Activated CD8-positive, alpha-beta T cell treated with anti-CD3 and anti-CD28 coated beads, Interleukin-2, amount 10 ng/mL, durations not matched to agents 7 days and 5 days (primary cell): ENCODE data around the gene HSPB3. TPM values are rescaled to one million over a fixed set of nuclear protein-coding genes. Genes with fewer than 3 reads are reported as not detected.
"Not testable (repeated sequence)": the region's sequence is repeated elsewhere in the genome, so short reads cannot be mapped to it uniquely, and the experiment has no call there.

Source experiments
- ATAC-seq: fragments of 150-1000 bp; cut with Tn5 transposase; one replicate; pipeline ENCODE4 v1.10.0; 2021; ENCODE audit warnings: moderate library complexity
- CTCF ChIA-PET: fragments of 350-600 bp; sonication (Branson Sonifier 250); formaldehyde crosslinking; loops from one replicate; lab custom pipeline; 2021; ENCODE audit warnings: antibody characterized with exemption; lab: Charles Lee
- POLR2A ChIA-PET: fragments of 350-600 bp; sonication (Branson Sonifier 250); formaldehyde crosslinking; loops from one replicate; lab custom pipeline; 2021; ENCODE audit warnings: antibody characterized with exemption; lab: Charles Lee
- DNase-seq: peaks from one replicate; pipeline ENCODE4 v3.0.0-alpha.2; 2020
- H3K27ac Mint-ChIP-seq: one replicate; pipeline ENCODE4 v1.8.0; 2021; ENCODE audit warnings: mild to moderate bottlenecking, mixed read lengths
- H3K27me3 Mint-ChIP-seq: one replicate; pipeline ENCODE4 v1.8.0; 2021; ENCODE audit warnings: low read depth, mixed read lengths
- H3K36me3 Mint-ChIP-seq: one replicate; pipeline ENCODE4 v1.8.0; 2021; ENCODE audit warnings: low read depth, mixed read lengths
- H3K4me1 Mint-ChIP-seq: one replicate; pipeline ENCODE4 v1.8.0; 2021; ENCODE audit warnings: low read depth, mixed read lengths
- H3K4me3 Mint-ChIP-seq: one replicate; pipeline ENCODE4 v1.8.0; 2021; ENCODE audit warnings: mild to moderate bottlenecking, mixed read lengths
- H3K9me3 Mint-ChIP-seq: one replicate; pipeline ENCODE4 v1.8.0; 2022; ENCODE audit warnings: mixed read lengths; ENCODE audit not compliant: insufficient read depth
- total RNA-seq, 2 experiments: library from RNA; stranded (reverse); gene quantifications; one replicate each; pipeline ENCODE4 v1.2.3, GENCODE V29; 2021

HSPB3 gene
- total RNA-seq, 2 experiments from 2014 or later, result not detected

GRCh38 chr5:54484219-54484894 is 28.9 kb downstream of the HSPB3 start:
- CTCF ChIA-PET, result no interaction called here

GRCh38 chr5:54485659-54486058 is 30.2 kb downstream of the HSPB3 start:
- H3K36me3 Mint-ChIP-seq, CTCF ChIA-PET, H3K4me1 Mint-ChIP-seq, H3K9me3 Mint-ChIP-seq, POLR2A ChIA-PET, ATAC-seq, DNase-seq, H3K4me3 Mint-ChIP-seq, H3K27ac Mint-ChIP-seq: not testable (repeated sequence)
- H3K27me3 Mint-ChIP-seq, result peaks cover 15% of the 10 kb centered on the region

More at GRCh38 chr5:54484219-54484894, 28.9 kb downstream of the HSPB3 start:
- no peak overlapping the region for H3K27ac Mint-ChIP-seq
- no peaks in the 10 kb centered on the region for H3K4me1 Mint-ChIP-seq
- H3K4me3 Mint-ChIP-seq, result no peak overlapping the region
- ATAC-seq (no peak), DNase-seq (no peak)
- POLR2A ChIA-PET, result no interaction called here
- H3K27me3 Mint-ChIP-seq, result peaks cover 13% of the 10 kb centered on the region
- no peaks in the 10 kb centered on the region for H3K9me3 Mint-ChIP-seq
- H3K36me3 Mint-ChIP-seq, result no peaks in the 10 kb centered on the region

GRCh38 chr5:54489648-54489979 is 34.1 kb downstream of the HSPB3 start:
- H3K27me3 Mint-ChIP-seq, result peaks cover 17% of the 10 kb centered on the region
- DNase-seq, H3K36me3 Mint-ChIP-seq, ATAC-seq, H3K27ac Mint-ChIP-seq, H3K4me1 Mint-ChIP-seq, H3K4me3 Mint-ChIP-seq, POLR2A ChIA-PET, H3K9me3 Mint-ChIP-seq: not testable (repeated sequence)
- CTCF ChIA-PET, result interaction anchor here (0.8 to 3.8 kb wide), 49 partner anchors 9 to 672 kb away, joined by 3 to 34 read pairs (median 5); partner anchors contain the start of genes ARL15, GPX8 and HSPB3

GRCh38 chr5:54491326-54491725 is 35.8 kb downstream of the HSPB3 start:
- no peaks in the 10 kb centered on the region for H3K4me1 Mint-ChIP-seq
- H3K27me3 Mint-ChIP-seq, result peaks cover 13% of the 10 kb centered on the region
- H3K9me3 Mint-ChIP-seq, result no peaks in the 10 kb centered on the region
- ATAC-seq (no peak), DNase-seq (no peak)
- no peak overlapping the region for H3K27ac Mint-ChIP-seq
- POLR2A ChIA-PET, result no interaction called here
- CTCF ChIA-PET, result interaction anchor here (1.2 to 1.5 kb wide), 2 partner anchors 21 to 248 kb away, joined by 3 to 5 read pairs; no protein-coding TSS in a partner anchor
- H3K36me3 Mint-ChIP-seq, result no peaks in the 10 kb centered on the region
- no peak overlapping the region for H3K4me3 Mint-ChIP-seq

- CTCF ChIA-PET, result interaction anchor here (1.2 kb wide), 1 partner anchor 249 kb away, joined by 5 read pairs; no protein-coding TSS in a partner anchor
- H3K4me1 Mint-ChIP-seq, result no peaks in the 10 kb centered on the region
These were observed 36.7 kb downstream of the HSPB3 start for GRCh38 chr5:54492178-54492577.

GRCh38 chr5:54495027-54495426 is 39.5 kb downstream of the HSPB3 start:
- Mint-ChIP-seq H3K4me1 (no peaks in the 10 kb centered on the region), H3K9me3 (peaks cover 14% of the 10 kb centered on the region), H3K27ac (no peak overlapping the region), H3K4me3 (no peak overlapping the region), H3K27me3 (peaks cover 15% of the 10 kb centered on the region), H3K36me3 (no peaks in the 10 kb centered on the region)
- ATAC-seq, result no peak
- ChIA-PET POLR2A (no interaction called here), CTCF (interaction anchor here (0.8 to 1.3 kb wide), 3 partner anchors 24 to 372 kb away, joined by 3 to 4 read pairs (median 3); no protein-coding TSS in a partner anchor)
- no peak for DNase-seq

More at GRCh38 chr5:54492178-54492577, 36.7 kb downstream of the HSPB3 start:
- H3K9me3 Mint-ChIP-seq, result no peaks in the 10 kb centered on the region
- no peak overlapping the region for H3K27ac Mint-ChIP-seq
- H3K27me3 Mint-ChIP-seq, result peaks cover 13% of the 10 kb centered on the region
- DNase-seq, result no peak
- no peak for ATAC-seq
- H3K36me3 Mint-ChIP-seq, result no peaks in the 10 kb centered on the region
- H3K4me3 Mint-ChIP-seq, result no peak overlapping the region
- POLR2A ChIA-PET, result no interaction called here

Other genes starting within 250 kb of the HSPB3 start
- 10 to 100 TPM; 10.6 to 12.3 TPM for gene ARL15, start 145.1 kb upstream of the HSPB3 start, total RNA-seq
- 10 to 100 TPM; 17.1 to 19.3 TPM for gene SNX18, start 62.1 kb downstream of the HSPB3 start, total RNA-seq